Stimulated activated CD8-positive, alpha-beta memory T cell treated with anti-CD3 and anti-CD28 coated beads, Interleukin-7, amount 100 ng/mL, for 48 hours (primary cell): ENCODE data around the gene GRK3.
"Not testable (repeated sequence)": the region's sequence is repeated elsewhere in the genome, so short reads cannot be mapped to it uniquely, and the experiment has no call there.

Experiments
- DNase-seq, 2 donors: peaks; one replicate each; pipeline ENCODE4 v3.0.0-alpha.2; 2020; ENCODE audit warnings: low read depth in 1 of 2; ENCODE audit errors: extremely low read depth in 1 of 2

GRK3 gene

DNA sequence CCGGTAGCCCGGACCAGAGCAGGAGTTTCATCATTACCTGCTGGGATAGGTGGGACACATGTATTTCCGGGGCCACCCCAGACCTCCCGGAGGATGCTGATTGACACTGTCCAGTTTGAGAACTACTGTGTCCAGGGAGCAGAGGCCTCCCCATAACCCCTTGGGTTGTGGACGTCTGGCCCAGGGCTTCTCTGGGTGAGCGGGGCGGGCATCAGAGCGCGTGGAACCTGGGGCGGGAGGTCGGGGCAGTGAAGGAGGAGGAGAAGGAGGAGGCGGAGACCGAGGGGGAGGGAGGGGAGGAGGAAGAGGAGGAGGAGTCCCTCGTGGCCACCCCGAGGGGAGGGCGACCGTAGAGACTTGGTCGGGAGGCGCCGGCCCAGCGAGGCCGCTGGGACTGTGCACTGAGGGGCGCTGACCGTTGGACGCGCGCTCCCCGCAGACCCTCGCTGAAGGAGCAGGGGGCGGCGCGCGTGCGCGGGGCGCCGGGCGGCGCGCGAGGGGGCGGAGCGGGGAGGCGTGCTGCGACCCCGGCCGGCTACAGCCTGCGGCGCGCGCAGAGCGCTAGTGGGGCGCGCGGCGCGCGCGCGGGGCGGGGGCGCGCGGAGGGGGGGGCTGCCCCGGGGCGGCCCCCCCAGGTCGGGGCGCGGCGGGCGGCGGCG lies at the start of gene GRK3:
GRK3 (plus strand) TSS at position 356 of the 659 bp plus-strand sequence. CDS start 366 bp downstream, outside the sequence.
- DNase-seq, result peak; percentile 36 to 68

- DNase-seq, result no peak
Observed at GRCh38 chr22:25518000-25518663, 46.3 kb upstream of the GRK3 start.

DNA sequence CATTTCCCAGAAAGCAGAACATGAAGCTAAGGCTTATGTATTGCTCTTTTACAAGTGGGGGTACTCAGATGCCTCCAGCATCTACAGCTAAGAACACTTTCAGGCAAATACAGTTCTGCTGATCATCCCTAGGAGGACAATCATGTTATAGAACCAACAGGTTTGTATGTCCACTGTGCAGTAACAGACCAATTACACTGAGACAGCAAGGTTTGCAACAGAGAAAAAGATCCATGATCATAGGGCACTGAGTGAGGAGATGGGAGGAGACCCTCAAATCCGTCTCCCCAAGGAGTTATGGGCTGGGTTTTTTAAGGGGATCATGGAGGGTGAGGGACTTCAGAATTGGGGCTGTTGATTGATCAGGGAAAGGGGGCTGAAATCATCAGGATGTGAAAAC lies 39.1 kb upstream of the GRK3 start:
- no peak for DNase-seq

DNA sequence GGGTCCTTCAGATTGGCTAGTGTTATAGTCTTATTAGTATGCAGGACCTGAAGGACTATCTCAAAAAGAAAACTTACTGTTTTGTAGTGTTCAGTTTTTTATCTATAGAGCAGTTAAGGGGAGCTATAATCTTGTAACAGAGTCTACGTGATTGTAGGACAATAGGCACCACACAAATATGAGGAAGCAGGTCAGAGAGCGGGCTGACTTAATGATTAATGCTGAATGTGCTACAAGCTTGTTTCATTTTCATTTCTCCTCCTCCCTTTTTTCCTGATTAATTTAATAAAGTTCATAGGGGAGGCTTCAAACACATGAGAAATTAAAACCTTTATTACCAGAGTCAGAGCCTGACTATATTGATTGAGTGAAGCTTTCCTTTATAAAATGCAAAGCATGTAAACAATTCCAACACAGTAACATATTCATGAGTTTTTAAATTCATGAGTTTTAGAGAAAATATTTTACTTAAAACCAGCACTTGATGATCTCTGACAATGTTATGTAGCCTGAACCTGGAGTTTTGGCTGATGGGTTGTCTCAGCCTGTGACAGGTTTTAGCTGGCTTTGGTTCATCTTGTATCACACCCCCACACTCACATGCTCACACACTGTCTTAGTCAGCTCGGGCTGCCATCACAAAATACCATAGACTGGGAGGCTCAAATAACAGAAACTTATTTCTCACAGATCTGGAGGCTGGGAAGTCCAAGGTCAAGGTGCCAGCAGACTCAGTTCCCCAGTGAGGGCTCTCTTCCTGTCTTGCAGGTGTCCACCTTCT lies 38.5 kb upstream of the GRK3 start:
- DNase-seq, result not testable (repeated sequence)

DNA sequence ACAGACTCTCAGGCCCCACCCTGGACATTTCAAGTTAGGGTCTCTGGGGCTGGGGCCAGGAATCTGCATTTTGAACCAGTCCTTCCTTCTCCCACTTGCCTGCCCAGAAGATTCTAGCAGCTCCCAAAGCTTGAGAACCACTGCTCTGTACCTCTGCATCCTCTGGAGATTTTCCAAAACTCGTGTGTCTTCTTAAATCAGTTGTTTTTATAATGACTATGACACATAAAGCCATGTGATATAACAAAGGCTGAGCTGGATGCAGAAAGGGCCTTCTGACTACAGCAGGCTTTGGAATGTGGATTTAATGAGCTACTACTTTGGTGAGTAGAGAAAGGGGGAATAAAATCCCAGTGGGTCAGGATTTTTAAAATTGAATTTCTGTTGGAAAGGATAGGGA lies 37.5 kb upstream of the GRK3 start:
- DNase-seq, result not testable (repeated sequence)

- DNase-seq, result not testable (repeated sequence)
Observed at GRCh38 chr22:25528068-25528467, 36.4 kb upstream of the GRK3 start.

DNA sequence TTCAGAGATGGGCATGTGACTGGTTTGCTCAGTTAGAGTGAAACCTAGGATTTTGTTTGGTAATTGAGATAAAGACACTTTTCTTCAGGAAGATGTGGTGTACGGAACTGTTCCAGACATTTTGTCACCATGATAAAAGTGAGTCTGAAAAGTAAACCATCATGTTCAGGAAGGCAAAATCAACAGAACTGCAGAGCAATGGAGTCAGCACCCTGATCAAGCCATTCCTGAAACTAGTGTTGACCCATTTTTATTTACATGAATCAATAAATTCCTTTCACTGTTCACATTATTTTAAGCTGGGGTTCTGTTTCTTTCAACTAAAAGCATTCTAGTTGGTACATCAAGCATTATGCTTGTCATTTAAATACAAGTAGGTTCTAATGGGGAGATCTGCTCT lies 35.4 kb upstream of the GRK3 start:
- not testable (repeated sequence) for DNase-seq

DNA sequence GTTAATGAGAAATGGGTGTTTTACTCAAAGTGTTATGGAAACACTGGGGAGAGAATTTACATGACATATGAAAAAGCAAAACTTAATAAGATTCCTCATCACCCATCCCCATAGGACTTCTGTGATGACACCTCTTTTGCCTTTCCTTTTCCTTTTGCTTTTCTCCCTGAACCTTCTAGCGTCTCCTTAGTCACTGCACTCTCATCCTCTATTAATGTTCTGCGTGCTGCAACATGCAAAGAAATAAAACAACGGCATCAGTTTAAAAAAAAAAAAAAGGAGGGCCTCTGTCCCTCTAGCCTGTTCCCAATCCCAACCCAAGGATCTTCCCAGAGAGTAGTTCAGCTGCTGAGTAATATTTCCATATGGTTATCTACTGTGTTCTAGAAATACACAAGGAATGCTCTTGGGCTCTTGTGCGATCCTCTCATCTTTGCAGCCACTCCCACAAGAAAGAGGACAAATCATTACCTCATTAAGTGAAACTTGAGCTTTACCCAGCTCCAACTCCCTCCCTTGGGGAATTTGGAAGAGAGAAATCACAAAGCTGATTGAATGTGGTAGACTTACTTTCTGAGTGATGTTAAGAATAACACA lies 34.8 kb upstream of the GRK3 start:
- DNase-seq, result not testable (repeated sequence)

GRCh38 chr22:25531677-25532076 lies 32.8 kb upstream of the GRK3 start:
- DNase-seq, result not testable (repeated sequence)

- DNase-seq, result no peak
Observed at GRCh38 chr22:25534724-25535123, 29.8 kb upstream of the GRK3 start.

DNA sequence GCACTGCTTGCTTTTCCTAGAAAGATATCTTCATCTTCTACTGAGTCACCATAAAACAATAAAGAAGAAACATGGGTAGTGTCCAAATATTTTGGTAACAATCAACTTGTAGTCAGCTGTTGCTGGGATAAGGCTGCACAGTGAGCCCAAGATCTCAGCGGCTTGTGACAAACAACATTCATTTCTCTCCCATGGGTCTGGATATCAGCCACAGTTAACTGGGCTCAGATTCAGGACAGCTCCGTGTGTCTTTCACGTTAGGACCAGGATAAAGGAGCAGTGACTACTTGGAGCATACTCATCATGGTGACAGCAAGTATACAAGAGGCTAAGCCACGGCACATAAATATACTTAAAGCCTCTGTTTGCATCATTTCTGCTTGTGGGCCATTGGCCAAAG lies 27.9 kb upstream of the GRK3 start:
- DNase-seq, result no peak

DNA sequence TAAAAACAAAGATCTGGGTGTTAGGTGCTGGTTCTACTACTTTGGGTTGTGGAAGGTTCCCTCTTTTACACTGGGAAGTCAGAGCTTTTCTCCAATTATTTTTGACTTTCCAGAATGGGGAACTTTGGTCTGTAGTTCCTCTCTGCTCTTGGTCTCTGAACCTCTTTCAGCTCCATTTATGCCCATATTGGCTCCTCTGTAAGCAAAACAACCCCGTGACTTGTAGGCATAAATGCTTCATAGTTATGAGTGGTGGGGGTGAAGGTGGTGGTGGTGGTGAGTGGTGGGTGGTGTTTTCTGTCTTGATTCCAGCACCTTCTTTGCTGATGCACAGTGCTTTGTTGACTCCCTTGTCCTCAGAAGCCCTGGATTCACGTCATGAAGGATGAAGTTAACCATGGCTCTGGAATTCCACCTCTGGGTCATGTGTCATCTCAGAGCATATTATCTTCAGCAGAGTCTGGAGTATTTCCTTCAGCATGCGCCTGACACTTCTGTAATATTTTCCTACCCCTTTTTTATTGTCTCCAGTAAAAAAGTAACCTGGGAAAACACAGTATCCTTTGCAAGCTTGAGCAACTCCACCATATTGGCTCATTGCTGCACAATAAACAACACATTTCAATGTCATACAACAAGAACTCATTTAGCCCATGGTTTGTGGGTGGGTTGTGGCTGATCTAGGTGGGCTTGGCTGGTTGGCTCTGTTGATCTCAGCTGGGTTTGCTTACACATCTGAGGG lies 24.1 kb upstream of the GRK3 start:
- DNase-seq, result no peak

- no peak for DNase-seq
Observed at GRCh38 chr22:25540908-25541660, 23.4 kb upstream of the GRK3 start.

GRCh38 chr22:25542191-25542590 lies 22.3 kb upstream of the GRK3 start:
- no peak for DNase-seq

DNA sequence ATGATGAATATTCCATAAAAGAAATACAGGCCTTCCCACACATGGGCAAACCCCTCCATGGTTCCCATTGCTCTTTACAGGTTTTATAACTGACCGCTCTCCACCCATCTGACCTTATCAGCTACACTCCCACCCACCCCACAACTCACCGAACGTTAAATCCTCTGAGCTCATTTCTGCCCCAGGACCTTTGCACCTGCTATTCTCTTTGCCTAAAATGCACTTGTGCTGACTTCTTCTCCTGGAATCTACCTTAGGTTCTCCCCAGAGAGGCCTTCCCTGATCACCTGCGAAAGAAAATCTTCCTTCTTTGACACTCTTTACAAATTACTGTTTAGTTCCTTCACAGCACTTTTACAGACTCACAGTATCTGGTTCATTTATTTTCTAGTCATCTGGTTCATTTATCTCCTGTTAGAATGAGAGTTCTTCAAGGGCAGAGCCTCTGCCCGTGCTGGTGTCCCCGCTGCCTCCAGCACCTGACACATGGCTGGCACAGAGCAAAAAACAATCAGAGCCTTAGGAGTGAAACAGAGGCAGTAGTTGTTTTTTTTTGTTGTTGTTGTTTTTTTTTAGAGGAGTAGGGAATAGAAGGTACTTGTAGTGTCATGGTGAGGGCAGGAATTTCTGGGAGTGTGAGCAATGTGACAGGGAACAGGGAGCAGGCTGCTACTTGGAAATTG lies 21.6 kb upstream of the GRK3 start:
- no peak for DNase-seq

DNA sequence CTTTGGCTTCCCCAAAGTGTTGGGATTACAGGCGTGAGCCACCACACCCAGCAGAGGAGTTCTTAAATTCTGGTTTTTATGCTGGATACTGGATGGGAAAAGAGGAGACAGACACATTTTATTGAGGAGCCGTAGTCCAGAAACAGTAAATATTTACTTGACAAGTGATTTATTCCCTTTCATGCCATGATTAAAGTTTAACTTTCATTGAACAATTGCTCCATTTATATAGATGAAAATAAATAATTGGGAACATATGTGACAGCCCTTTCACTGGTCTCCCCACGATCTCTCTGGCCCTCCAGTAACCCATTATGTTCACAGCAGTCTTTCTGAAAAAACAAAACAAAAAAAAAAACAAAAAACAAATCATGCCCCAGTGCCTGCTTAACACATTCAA lies 19.3 kb upstream of the GRK3 start:
- no peak for DNase-seq

- DNase-seq, result no peak
Observed at GRCh38 chr22:25545672-25546071, 18.8 kb upstream of the GRK3 start.

GRCh38 chr22:25546242-25546641 lies 18.2 kb upstream of the GRK3 start:
- no peak for DNase-seq

GRCh38 chr22:25546751-25547150 lies 17.7 kb upstream of the GRK3 start:
- DNase-seq, result no peak
